ENCODE data around the gene SDCCAG8.
"Not testable (repeated sequence)": the region's sequence is repeated elsewhere in the genome, so short reads cannot be mapped to it uniquely, and the experiment has no call there.

SDCCAG8 gene

GRCh38 chr1:243323491-243323890, 67.7 kb downstream of the SDCCAG8 start:
- FAIRE-seq, result no peak
- DNase-seq (ENCODE audit: insufficient read length, low spot score), result no peak

GRCh38 chr1:243325305-243325890, 69.6 kb downstream of the SDCCAG8 start:
- no peak for FAIRE-seq
- peak; percentile 41 for DNase-seq (ENCODE audit: insufficient read length, low spot score)

GRCh38 chr1:243332440-243332839, 76.6 kb downstream of the SDCCAG8 start:
- FAIRE-seq, result peak; percentile 76
- DNase-seq (ENCODE audit: insufficient read length, low spot score), result no peak

GRCh38 chr1:243335292-243335691, 79.5 kb downstream of the SDCCAG8 start:
- DNase-seq (ENCODE audit: insufficient read length, low spot score), result no peak
- FAIRE-seq, result no peak

GRCh38 chr1:243336163-243336562, 80.3 kb downstream of the SDCCAG8 start:
- DNase-seq (ENCODE audit: insufficient read length, low spot score) (no peak), FAIRE-seq (no peak)

GRCh38 chr1:243338848-243339247, 83.0 kb downstream of the SDCCAG8 start:
- DNase-seq (ENCODE audit: insufficient read length, low spot score); FAIRE-seq: not testable (repeated sequence)

- no peak for DNase-seq (ENCODE audit: insufficient read length, low spot score)
- FAIRE-seq, result no peak
Measured at GRCh38 chr1:243341074-243341473, 85.2 kb downstream of the SDCCAG8 start.

GRCh38 chr1:243343970-243344937, 88.4 kb downstream of the SDCCAG8 start:
- DNase-seq (ENCODE audit: insufficient read length, low spot score) (peak; percentile 35), FAIRE-seq (no peak)

GRCh38 chr1:243345205-243345604, 89.4 kb downstream of the SDCCAG8 start:
- DNase-seq (ENCODE audit: insufficient read length, low spot score) (no peak), FAIRE-seq (no peak)

GRCh38 chr1:243346016-243346415, 90.2 kb downstream of the SDCCAG8 start:
- FAIRE-seq (no peak), DNase-seq (ENCODE audit: insufficient read length, low spot score) (no peak)

- FAIRE-seq, result no peak
Measured at GRCh38 chr1:243346468-243346867, 90.6 kb downstream of the SDCCAG8 start.

GRCh38 chr1:243348331-243348730, 92.5 kb downstream of the SDCCAG8 start:
- FAIRE-seq, result no peak
- no peak for DNase-seq (ENCODE audit: insufficient read length, low spot score)

More at GRCh38 chr1:243346468-243346867, 90.6 kb downstream of the SDCCAG8 start:
- no peak for DNase-seq (ENCODE audit: insufficient read length, low spot score)

- DNase-seq (ENCODE audit: insufficient read length, low spot score), result no peak
Measured at GRCh38 chr1:243349128-243349527, 93.3 kb downstream of the SDCCAG8 start.

GRCh38 chr1:243351337-243351736, 95.5 kb downstream of the SDCCAG8 start:
- DNase-seq (ENCODE audit: insufficient read length, low spot score), result no peak
- FAIRE-seq, result no peak

More at GRCh38 chr1:243349128-243349527, 93.3 kb downstream of the SDCCAG8 start:
- FAIRE-seq, result no peak

- DNase-seq (ENCODE audit: insufficient read length, low spot score) (no peak), FAIRE-seq (no peak)
Measured at GRCh38 chr1:243354511-243355153, 98.8 kb downstream of the SDCCAG8 start.

- DNase-seq (ENCODE audit: insufficient read length, low spot score) (no peak), FAIRE-seq (no peak)
Measured at GRCh38 chr1:243363832-243364231, 108.0 kb downstream of the SDCCAG8 start.

- DNase-seq (ENCODE audit: insufficient read length, low spot score), result no peak
- FAIRE-seq, result no peak
Measured at GRCh38 chr1:243364330-243364729, 108.5 kb downstream of the SDCCAG8 start.

- DNase-seq (ENCODE audit: insufficient read length, low spot score) (no peak), FAIRE-seq (no peak)
Measured at GRCh38 chr1:243364866-243365265, 109.0 kb downstream of the SDCCAG8 start.

- DNase-seq (ENCODE audit: insufficient read length, low spot score), result no peak
- no peak for FAIRE-seq
Measured at GRCh38 chr1:243367314-243367713, 111.5 kb downstream of the SDCCAG8 start.

- FAIRE-seq (no peak), DNase-seq (ENCODE audit: insufficient read length, low spot score) (no peak)
Measured at GRCh38 chr1:243374412-243374811, 118.6 kb downstream of the SDCCAG8 start.

- FAIRE-seq (no peak), DNase-seq (ENCODE audit: insufficient read length, low spot score) (no peak)
Measured at GRCh38 chr1:243375596-243375995, 119.8 kb downstream of the SDCCAG8 start.
